HG03432 (cell line): ENCODE measurements around the gene DIP2C.
"Not testable (repeated sequence)": the region's sequence is repeated elsewhere in the genome, so short reads cannot be mapped to it uniquely, and the experiment has no call there.

ENCODE experiments used
- ATAC-seq: cut with Tn5 transposase; IDR thresholded peaks from one replicate; pipeline ENCODE4 v1.9.1; 2021; ENCODE audit warnings: mild to moderate bottlenecking, moderate library complexity; ENCODE audit not compliant: unreplicated experiment

DIP2C gene

DNA sequence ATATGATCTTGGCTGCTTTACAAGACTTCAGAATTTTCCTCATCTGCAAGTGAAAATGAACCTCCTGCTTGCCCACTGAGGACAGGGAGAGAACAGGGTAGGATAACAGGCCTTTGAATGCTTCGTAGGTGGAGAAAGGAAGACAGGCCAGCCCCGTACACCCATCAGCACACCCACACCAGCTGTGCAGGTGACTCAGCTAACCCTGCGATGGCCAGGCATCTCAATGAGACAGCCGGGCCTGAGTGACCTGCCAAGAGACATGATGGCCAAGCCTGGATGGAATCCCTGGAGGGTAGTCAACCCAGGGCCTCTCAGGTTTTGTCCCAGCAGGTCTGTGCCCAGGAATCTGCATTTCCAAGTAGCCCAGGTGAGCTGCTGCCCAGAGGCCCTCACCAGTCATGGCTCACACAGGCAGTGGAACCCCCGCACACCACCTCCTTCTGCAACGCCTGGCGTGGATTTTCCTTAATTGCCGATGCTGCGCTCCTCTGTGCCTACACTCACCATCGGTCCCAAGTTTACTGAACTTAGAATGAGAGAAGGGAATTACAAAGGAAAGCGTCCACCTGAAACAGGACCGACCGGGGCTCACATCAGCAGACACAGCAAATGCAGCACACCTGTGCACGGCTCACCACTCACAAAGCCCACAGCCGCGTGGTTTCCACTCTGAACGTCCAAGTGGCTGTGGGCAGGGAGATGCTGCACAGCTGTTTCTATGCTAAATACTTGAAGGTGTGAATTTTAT lies 163.7 kb downstream of the DIP2C start:
- ATAC-seq: no peak

- no peak for ATAC-seq
Measured at GRCh38 chr10:523925-524324, 165.5 kb downstream of the DIP2C start.

DNA sequence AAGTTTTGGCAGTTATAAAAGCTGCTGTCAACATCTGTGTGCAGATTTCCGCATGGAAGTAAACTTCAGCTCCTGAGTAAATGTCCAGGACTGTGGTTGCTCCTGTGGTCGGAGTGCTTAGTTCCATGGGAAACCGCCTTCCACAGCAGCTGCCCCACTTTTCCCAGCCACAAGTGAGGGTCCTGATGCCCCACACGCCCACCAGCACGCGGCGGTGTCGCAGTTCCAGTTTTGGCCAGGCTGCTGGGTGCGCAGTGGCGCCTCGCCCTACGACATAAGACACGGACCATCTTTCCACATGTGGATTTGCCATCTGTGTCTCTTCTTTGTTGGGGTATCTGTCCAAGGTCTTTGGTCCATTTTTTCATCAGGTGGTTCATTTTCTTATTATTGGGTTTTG lies 167.1 kb downstream of the DIP2C start:
- no peak for ATAC-seq

DNA sequence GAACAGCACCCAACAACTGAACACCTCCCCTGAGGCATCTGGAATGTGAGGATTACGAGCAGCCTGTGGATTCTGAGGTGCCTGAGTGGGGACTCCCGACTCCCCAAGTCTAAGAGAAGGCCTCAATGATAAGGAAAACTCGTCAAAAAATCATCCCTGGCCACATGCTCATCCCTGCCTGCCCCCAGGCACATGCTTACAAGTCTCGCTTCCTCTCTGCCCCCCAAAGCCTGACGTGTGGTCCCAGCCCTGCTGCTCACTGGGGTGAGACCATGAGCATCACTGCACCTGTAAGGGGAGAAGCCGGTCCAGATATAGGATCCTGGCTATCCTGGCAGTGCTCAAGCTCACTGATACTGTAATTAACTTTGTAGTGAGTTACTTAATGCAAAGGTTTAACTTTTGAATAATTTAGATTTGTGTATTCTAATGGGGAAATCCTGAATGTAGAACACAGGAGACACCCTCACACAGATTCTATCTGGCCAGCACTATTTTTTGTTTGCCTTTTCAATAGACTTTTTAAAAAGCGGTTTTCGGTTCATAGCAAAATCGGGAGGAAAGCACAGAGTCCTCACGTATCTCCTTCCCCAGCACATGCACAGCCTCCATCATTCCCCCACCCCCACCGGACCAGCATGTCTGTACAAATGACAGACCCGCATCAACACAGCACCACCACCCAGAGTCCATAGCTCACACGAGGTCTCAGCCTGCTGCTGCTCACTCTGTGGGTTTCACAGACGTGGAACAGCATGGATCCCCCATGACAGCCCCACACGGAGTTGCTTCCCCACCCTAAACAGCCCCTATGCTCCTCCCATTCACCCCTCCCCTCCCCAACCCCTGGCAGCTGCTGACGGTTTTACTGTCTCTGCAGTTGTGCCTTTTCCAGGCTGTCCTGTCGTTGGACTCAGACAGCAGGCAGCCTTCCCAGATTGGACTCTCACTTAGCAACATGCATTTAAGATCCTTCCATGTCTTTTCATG lies 167.9 kb downstream of the DIP2C start:
- ATAC-seq: no peak

- ATAC-seq: no peak
Measured at GRCh38 chr10:520402-520787, 169.1 kb downstream of the DIP2C start.

- no peak for ATAC-seq
Measured at GRCh38 chr10:519716-520401, 169.6 kb downstream of the DIP2C start.

GRCh38 chr10:519055-519715 lies 170.3 kb downstream of the DIP2C start:
- no peak for ATAC-seq

- no peak for ATAC-seq
Measured at GRCh38 chr10:517872-518475, 171.5 kb downstream of the DIP2C start.

DNA sequence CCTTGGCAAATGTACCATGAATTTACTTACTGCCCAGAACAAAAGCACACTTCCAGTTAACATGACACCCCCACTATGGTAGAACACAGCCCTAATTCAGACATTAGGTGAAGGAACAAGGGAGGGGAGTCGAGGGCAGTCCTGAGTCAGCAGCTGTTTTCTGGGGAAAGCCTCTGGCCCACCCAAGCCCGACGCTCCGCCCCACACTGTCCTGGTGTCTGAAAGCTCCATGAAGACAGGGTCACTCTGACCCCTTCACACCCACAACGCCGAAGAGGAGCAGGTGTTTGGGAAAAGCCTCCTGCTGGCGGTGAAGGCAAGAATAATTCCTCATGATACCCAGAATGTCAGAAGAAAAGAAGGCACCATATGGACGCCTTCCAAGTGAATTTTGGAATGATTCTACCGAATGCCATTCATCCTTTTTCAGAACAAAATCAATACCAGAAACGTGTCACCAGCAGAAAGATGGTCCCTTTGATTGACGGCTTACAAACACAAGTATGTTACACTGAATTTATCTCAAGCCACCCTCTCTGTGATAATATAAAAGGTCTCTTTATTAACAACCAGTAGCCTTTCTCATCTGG lies 172.1 kb downstream of the DIP2C start:
- ATAC-seq: no peak

DNA sequence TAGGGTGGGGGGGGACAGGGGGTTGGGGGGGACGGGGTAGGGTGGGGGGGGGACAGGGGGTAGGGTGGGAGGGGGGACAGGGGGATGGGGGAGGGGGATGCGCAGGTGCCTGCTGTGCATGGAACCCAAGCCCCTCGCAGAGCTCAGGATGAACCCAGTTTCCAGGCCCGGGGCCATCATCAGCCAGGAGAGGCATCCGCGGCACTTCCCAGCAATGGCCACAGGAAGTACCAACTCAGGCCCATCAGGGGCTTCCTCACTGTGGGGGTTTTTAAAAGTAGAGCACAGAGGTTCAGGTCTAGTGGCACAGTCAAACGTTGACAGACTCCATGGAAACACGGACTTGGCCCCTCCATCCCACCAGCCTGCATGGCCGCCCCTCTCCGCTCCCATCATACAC lies 172.7 kb downstream of the DIP2C start:
- ATAC-seq: no peak

GRCh38 chr10:515674-516073 lies 173.8 kb downstream of the DIP2C start:
- peak; percentile 56 for ATAC-seq

- ATAC-seq: no peak
Measured at GRCh38 chr10:514137-514671, 175.3 kb downstream of the DIP2C start.

DNA sequence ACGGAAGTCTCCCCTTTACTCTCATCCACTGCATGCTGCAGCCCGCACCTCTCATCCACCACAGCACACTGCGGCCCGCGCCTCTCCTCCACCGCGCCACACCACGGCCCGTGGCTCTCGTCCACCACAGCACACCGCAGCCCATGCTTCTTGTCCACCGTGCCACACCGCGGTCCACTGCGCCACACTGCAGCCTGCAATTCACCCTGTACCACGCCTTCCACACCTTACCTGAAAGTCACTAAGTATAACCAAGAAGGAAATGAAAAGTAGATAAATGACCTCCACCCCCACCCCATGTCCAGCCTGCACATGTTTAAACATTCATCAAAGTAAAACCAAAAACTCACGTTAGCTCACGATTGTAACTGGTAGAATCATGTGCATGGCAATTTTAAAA lies 176.1 kb downstream of the DIP2C start:
- ATAC-seq: peak; percentile 45

DNA sequence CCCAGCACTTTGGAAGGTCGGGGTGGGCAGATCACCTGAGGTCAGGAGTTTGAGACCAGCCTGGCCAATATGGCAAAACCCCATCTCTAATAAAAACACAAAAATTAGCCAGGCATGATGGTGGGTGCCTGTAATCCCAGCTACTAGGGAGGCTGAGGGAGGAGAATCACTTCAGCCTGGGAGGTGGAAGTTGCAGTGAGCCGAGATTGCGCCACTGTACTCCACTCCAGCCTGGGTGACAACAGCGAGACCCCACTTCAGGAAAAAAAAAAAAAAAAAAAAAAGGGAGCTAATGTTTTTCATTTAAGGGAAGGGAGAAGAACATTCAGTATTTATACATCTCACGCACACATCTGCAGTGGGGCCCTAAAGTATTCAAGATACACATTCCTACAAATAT lies 176.8 kb downstream of the DIP2C start:
- ATAC-seq: not testable (repeated sequence)

DNA sequence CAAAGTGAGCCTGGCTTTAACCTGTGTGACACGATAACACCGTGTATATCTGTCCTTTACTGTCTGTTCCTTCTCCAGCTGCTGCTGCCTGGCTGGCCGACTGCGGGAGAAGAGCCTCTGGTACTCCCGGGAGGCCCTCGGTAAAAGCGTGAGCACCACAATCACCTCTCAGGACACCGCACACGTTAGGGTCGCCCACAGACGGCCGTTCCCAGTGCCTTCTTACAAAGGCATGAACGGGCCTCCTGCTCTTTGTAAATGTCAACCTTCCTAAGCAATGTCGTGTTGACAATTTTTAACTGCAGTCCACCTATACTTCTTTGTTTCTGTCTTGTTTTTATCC lies 177.6 kb downstream of the DIP2C start:
- no peak for ATAC-seq

DNA sequence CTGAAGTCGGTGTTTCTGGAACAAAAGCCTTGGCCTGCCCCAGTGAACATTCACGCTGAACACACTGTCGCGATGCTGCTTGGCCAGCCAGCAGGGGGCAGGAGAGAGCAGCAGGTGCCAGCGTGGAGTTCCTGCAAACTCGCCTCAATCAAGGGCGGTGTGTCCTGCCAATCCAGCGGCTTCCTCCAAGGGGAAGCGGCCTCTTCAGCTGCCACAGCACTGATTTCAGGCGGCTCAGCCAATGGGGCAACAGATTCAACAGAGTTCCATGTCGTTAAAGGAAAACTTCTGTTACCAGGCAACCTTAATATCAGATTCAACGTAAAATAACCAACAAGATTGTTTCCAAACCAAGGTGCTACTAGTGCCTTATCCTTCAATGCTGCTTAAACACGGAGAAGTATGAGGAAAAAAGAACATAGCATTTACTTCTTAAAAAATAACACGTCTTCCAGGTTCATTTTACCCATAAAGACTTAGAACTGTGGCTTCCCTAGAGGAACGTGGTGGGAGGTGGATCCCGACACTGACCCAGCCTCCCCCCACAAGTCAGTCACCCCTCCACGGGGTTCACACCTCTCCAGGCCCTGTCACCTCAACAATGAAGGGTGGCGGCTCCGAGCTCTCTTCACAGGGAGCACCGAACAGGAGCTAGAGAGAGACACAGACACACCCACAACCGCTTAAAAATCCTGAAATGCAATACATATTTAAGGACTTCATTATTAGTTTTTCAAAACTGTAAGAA lies 178.2 kb downstream of the DIP2C start:
- peak; percentile 52 for ATAC-seq

DNA sequence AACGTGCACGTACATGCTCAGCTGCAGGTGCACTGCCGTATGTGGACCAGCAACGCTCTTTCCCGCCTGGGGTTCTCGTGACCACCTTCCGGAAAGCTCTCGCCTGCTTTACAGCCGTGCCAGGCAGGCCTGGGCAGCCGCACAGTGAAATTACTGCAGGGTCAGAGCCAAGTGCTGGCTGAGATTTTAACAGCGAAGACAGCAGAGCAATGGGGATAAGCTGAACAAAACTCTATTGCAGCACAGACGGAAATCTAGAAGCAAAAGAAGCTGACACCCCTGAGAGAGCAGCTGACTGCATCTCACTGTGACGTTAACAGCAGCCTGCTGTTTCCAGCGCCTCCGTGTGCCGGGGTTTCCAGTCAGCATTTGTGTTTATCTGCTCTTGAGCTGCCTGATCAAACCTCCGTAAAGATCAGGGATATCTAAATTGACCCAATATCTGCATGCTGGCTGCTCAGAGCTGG lies 179.0 kb downstream of the DIP2C start:
- ATAC-seq: no peak

GRCh38 chr10:509361-510102 lies 179.9 kb downstream of the DIP2C start:
- no peak for ATAC-seq
